A673 (cell line): Measurements from ENCODE around the gene SEZ6L. TPM values are rescaled to one million over a fixed set of nuclear protein-coding genes. Genes with fewer than 3 reads are reported as not detected.

ENCODE experiments used
- BruUV-seq: library from RNA; stranded (reverse); fragments of 400-500 nt; replicated peaks from 2 replicates; lab custom pipeline; 2021; lab: Mats Ljungman, UMichigan
- CTCF ChIA-PET: fragments of 300-600 bp; sonication (Branson Sonifier 250); formaldehyde crosslinking; loops from one replicate; lab custom pipeline; 2022; ENCODE audit warnings: antibody characterized with exemption; lab: Charles Lee
- POLR2A ChIA-PET: fragments of 300-600 bp; sonication (Branson Sonifier 250); formaldehyde crosslinking; loops from one replicate; lab custom pipeline; 2022; ENCODE audit warnings: antibody characterized with exemption; ENCODE audit not compliant: low non-redundant PET; lab: Charles Lee
- DNase-seq: peaks from one replicate; pipeline ENCODE4 v3.0.0-alpha.2; 2015; ENCODE audit warnings: low spot score
- H3K27ac ChIP-seq: fragments of 200-600 bp; sonication (generic); 2 replicates; pipeline ENCODE4 v1.5.1; 2016; ENCODE audit warnings: mixed run types, low read depth, mild to moderate bottlenecking, mixed read lengths, antibody characterized with exemption, low read length; ENCODE audit not compliant: poor library complexity, severe bottlenecking
- H3K27me3 ChIP-seq: fragments of 200-600 bp; sonication (generic); replicated peaks from 2 replicates; pipeline ENCODE4 v1.6.1; 2017; ENCODE audit warnings: mixed run types, low read depth, mild to moderate bottlenecking, mixed read lengths, antibody characterized with exemption, low read length; ENCODE audit not compliant: insufficient read depth, poor library complexity
- H3K36me3 ChIP-seq: fragments of 200-600 bp; sonication (generic); 2 replicates; pipeline ENCODE4 v1.6.1; 2016; ENCODE audit warnings: mixed run types, mild to moderate bottlenecking, mixed read lengths, antibody characterized with exemption, low read length; ENCODE audit not compliant: insufficient read depth, poor library complexity, severe bottlenecking
- H3K4me1 ChIP-seq: fragments of 200-600 bp; sonication (generic); 2 replicates; pipeline ENCODE4 v1.6.1; 2017; ENCODE audit warnings: mixed run types, mild to moderate bottlenecking, mixed read lengths, antibody characterized with exemption, low read length; ENCODE audit not compliant: insufficient read depth, poor library complexity, severe bottlenecking
- H3K4me3 ChIP-seq: fragments of 200-600 bp; sonication (generic); 2 replicates; pipeline ENCODE4 v1.5.1; 2016; ENCODE audit warnings: low read depth, mixed run types, mild to moderate bottlenecking, mixed read lengths, low read length; ENCODE audit not compliant: poor library complexity, severe bottlenecking
- H3K9me3 ChIP-seq: fragments of 200-600 bp; sonication (generic); 2 replicates; pipeline ENCODE4 v1.6.1; 2016; ENCODE audit warnings: mixed run types, low read depth, mild to moderate bottlenecking, mixed read lengths, antibody characterized with exemption, low read length; ENCODE audit not compliant: poor library complexity, severe bottlenecking
- EZH2 ChIP-seq: fragments of 200-600 bp; sonication (generic); IDR thresholded peaks from 2 replicates; pipeline ENCODE4 v1.6.1; 2017; ENCODE audit warnings: borderline replicate concordance, low read depth, mild to moderate bottlenecking, mixed read lengths, antibody characterized with exemption, low read length; ENCODE audit not compliant: poor library complexity, severe bottlenecking
- intact Hi-C: fragments of 100-400 bp; cut with micrococcal nuclease; formaldehyde crosslinking; loops from one replicate; pipeline ENCODE4 v1.10.0; 2022; ENCODE audit not compliant: unreplicated experiment
- total RNA-seq: library from RNA; stranded (reverse); gene quantifications from 2 replicates; pipeline ENCODE4 v1.2.3, GENCODE V29; 2021
- TF ChIP-seq, protein P1 (sequence below): fragments of 300-800, 200-600 bp; sonication (generic); conservative IDR thresholded peaks from 2 replicates; pipeline ENCODE4 v1.5.1; 2017; ENCODE audit warnings: low read depth, mild to moderate bottlenecking, antibody characterized with exemption, low read length, moderate library complexity, mixed read lengths

The SEZ6L gene
- total RNA-seq, 1 experiment from 2014 or later, result 6.3 TPM

DNA sequence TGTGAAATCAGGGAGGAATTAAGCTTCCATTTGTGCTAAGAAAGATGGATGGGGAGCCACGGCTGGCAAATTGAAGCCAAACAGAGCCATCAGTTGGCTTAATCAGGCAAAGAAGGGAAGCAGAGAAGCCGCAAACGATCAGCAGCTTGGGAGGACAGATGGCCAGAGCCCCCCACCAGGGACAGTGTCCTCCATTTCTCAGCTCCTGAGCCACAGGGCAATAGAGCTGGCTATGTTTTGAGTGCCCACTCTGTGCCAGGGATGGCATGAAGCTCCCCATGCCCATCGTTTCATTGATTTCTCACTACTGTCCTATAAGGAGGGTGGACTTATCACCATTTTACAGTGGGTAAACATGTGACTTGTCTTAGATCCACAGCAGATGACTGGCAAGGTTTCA, 133.5 kb downstream of the SEZ6L start:
- Histone ChIP-seq H3K4me3 (no peak overlapping the region), H3K36me3 (no peaks in the 10 kb centered on the region), H3K9me3 (no peaks in the 10 kb centered on the region), H3K27ac (no peak overlapping the region), H3K4me1 (no peaks in the 10 kb centered on the region), H3K27me3 (peaks cover 29% of the 10 kb centered on the region)
- POLR2A ChIA-PET, result no interaction called here
- no TSS peak for BruUV-seq
- CTCF ChIA-PET, result no interaction called here
- TF ChIP-seq, protein P1, sequence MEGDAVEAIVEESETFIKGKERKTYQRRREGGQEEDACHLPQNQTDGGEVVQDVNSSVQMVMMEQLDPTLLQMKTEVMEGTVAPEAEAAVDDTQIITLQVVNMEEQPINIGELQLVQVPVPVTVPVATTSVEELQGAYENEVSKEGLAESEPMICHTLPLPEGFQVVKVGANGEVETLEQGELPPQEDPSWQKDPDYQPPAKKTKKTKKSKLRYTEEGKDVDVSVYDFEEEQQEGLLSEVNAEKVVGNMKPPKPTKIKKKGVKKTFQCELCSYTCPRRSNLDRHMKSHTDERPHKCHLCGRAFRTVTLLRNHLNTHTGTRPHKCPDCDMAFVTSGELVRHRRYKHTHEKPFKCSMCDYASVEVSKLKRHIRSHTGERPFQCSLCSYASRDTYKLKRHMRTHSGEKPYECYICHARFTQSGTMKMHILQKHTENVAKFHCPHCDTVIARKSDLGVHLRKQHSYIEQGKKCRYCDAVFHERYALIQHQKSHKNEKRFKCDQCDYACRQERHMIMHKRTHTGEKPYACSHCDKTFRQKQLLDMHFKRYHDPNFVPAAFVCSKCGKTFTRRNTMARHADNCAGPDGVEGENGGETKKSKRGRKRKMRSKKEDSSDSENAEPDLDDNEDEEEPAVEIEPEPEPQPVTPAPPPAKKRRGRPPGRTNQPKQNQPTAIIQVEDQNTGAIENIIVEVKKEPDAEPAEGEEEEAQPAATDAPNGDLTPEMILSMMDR, result no peak
- TF ChIP-seq EZH2, result no peak
- DNase-seq, result no peak
- intact Hi-C loops, result no loop called here

DNA sequence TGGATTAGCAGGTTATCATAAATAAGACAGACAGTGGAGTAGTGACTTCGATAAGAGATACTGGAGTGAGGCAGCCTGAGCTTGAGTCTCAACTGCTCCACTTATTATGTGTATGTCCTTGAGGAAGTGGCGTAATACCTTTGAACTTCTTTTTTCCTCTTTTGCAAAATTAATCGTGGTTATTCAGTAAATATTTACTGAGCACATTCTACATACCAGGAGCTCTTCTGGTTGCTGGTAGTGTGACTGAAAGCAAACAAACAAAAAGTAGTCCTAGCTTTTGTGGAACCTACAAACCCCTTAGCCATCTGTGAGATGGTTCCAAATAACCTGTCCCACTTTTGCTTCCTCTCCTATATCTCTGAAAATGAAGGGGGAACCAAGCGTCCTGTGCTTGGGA, 134.2 kb downstream of the SEZ6L start:
- intact Hi-C loops, result no loop called here
- Histone ChIP-seq H3K27me3 (peaks cover 29% of the 10 kb centered on the region), H3K9me3 (no peaks in the 10 kb centered on the region), H3K4me1 (no peaks in the 10 kb centered on the region), H3K27ac (no peak overlapping the region), H3K4me3 (no peak overlapping the region), H3K36me3 (no peaks in the 10 kb centered on the region)
- ChIA-PET CTCF (no interaction called here), POLR2A (no interaction called here)
- DNase-seq, result no peak
- no TSS peak for BruUV-seq
- TF ChIP-seq EZH2, result no peak
- TF ChIP-seq, protein P1, result no peak

DNA sequence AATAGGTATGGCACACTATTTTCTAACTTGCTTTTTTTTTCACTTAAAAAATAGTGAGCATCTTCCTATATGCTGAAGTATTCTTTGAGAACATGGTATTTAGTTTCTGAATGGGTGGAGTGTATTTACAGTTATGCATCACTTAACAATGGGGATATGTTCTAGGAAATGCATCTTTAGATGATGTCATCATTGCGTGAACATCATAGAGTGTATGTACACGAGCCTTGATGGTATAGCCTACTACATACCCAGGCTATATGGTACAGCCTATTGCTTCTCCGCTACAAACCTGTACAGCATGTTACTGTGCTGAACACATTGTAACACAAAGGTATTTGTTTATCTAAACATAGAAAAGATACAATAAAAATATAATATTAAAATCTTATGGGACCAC, 135.5 kb downstream of the SEZ6L start:
- Histone ChIP-seq H3K27ac (no peak overlapping the region), H3K9me3 (no peaks in the 10 kb centered on the region), H3K4me1 (no peaks in the 10 kb centered on the region), H3K27me3 (peaks cover 29% of the 10 kb centered on the region), H3K36me3 (no peaks in the 10 kb centered on the region), H3K4me3 (no peak overlapping the region)
- DNase-seq, result no peak
- BruUV-seq, result no TSS peak
- TF ChIP-seq, protein P1, result no peak
- no peak for TF ChIP-seq EZH2
- intact Hi-C loops, result no loop called here
- ChIA-PET POLR2A (no interaction called here), CTCF (no interaction called here)
